Measurements from ENCODE around the gene C17orf107. TPM values are rescaled to one million over a fixed set of nuclear protein-coding genes. Genes with fewer than 3 reads are reported as not detected.

C17orf107 gene
- total RNA-seq, 1 donor from 2014 or later: not detected

- Histone ChIP-seq H3K9me3 (no peaks in the 10 kb centered on the region), H3K27ac (no peak overlapping the region), H3K36me3 (peaks cover 54 to 57% of the 10 kb centered on the region in 2 donors), H3K4me3 (no peak overlapping the region), H3K27me3 (peaks cover 7% of the 10 kb centered on the region), H3K4me1 (peaks cover 3 to 5% of the 10 kb centered on the region in 2 donors)
- intact Hi-C loops (cut with DNase I): no loop called here
- no peak for TF ChIP-seq CTCF (IDR thresholded peaks at IDR 0.05)
- no peak for DNase-seq (ENCODE audit: low spot score in 2 of 2)
Observed at GRCh38 chr17:4896332-4897197, 2.8 kb upstream of the C17orf107 start.

- Histone ChIP-seq H3K27me3 (peaks cover 7% of the 10 kb centered on the region), H3K4me3 (no peak overlapping the region), H3K9me3 (no peaks in the 10 kb centered on the region), H3K36me3 (peaks cover 48 to 52% of the 10 kb centered on the region in 2 donors), H3K27ac (no peak overlapping the region), H3K4me1 (peaks cover 3 to 5% of the 10 kb centered on the region in 2 donors)
- DNase-seq (ENCODE audit: low spot score in 2 of 2): no peak
- intact Hi-C loops (cut with DNase I): no loop called here
- TF ChIP-seq CTCF (IDR thresholded peaks at IDR 0.05): no peak
Observed at GRCh38 chr17:4897198-4897687, 2.1 kb upstream of the C17orf107 start.

DNA sequence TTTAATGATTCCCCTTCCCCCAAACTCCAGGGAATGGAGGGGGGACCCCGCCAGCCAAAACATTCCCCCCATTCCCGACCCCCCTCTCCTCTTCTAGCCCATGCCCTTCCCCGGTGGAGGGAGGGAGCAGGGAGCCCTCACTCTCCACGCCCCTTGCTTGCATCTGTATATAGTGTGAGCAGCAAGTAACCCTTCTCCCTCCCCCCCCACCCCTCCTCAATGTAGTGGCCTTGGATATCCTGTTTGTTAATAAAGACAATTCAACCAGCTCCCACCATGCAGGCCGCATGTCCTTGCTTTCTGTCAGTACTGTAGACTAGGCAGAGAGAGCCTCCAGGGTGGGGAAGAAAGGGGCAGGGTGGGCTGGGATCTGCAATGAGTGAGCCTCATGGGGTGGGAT is 1.6 kb upstream of the C17orf107 start:
- no peak overlapping the region for H3K27ac ChIP-seq
- DNase-seq (ENCODE audit: low spot score in 2 of 2): no peak
- peaks cover 3 to 5% of the 10 kb centered on the region in 2 donors for H3K4me1 ChIP-seq
- no peak for TF ChIP-seq CTCF (IDR thresholded peaks at IDR 0.05)
- H3K27me3 ChIP-seq: peaks cover 7% of the 10 kb centered on the region
- no peaks in the 10 kb centered on the region for H3K9me3 ChIP-seq
- no peak overlapping the region for H3K4me3 ChIP-seq
- H3K36me3 ChIP-seq: peaks cover 42 to 46% of the 10 kb centered on the region in 2 donors
- intact Hi-C loops (cut with DNase I): no loop called here

GRCh38 chr17:4898351-4898750 is 985 bp upstream of the C17orf107 start:
- DNase-seq (ENCODE audit: low spot score in 2 of 2): no peak
- TF ChIP-seq CTCF (IDR thresholded peaks at IDR 0.05): no peak
- H3K27ac ChIP-seq: no peak overlapping the region
- intact Hi-C loops (cut with DNase I): no loop called here
- no peaks in the 10 kb centered on the region for H3K9me3 ChIP-seq
- no peak overlapping the region for H3K4me3 ChIP-seq
- peaks cover 36 to 41% of the 10 kb centered on the region in 2 donors for H3K36me3 ChIP-seq
- H3K27me3 ChIP-seq: peaks cover 7% of the 10 kb centered on the region
- H3K4me1 ChIP-seq: peaks cover 3 to 5% of the 10 kb centered on the region in 2 donors

GRCh38 chr17:4898927-4899326 is 409 bp upstream of the C17orf107 start:
- no peak overlapping the region for H3K27ac ChIP-seq
- DNase-seq (ENCODE audit: low spot score in 2 of 2): no peak
- peak overlapping the region; percentile 48 to 65 for H3K4me3 ChIP-seq
- H3K27me3 ChIP-seq: peaks cover 7% of the 10 kb centered on the region
- TF ChIP-seq CTCF (IDR thresholded peaks at IDR 0.05): no peak
- H3K4me1 ChIP-seq: peaks cover 3 to 5% of the 10 kb centered on the region in 2 donors
- intact Hi-C loops (cut with DNase I): no loop called here
- H3K9me3 ChIP-seq: no peaks in the 10 kb centered on the region
- peaks cover 31 to 35% of the 10 kb centered on the region in 2 donors for H3K36me3 ChIP-seq
